ENCODE results near the gene APBA2. TPM values are rescaled to one million over a fixed set of nuclear protein-coding genes. Genes with fewer than 3 reads are reported as not detected.

The APBA2 gene
- total and polyA plus RNA-seq, 11 donors: 0.16 to 1.3 (median 0.40) TPM; not detected in 2

- Histone ChIP-seq H3K27ac (no peak overlapping the region), H3K9me3 (no peaks in the 10 kb centered on the region), H3K27me3 (peaks cover 0 to 29% (median 9%) of the 10 kb centered on the region in 9 donors), H3K4me3 (no peak overlapping the region), H3K4me1 (peaks cover 0 to under 1% (median 0%) of the 10 kb centered on the region in 12 donors), H3K36me3 (no peaks in the 10 kb centered on the region)
- WGBS, 4 donors: 88 to 94% (median 93%) methylated on average over 7 to 10 of the region's 10 CpGs
- no peak for DNase-seq
- ATAC-seq: no peak
- intact Hi-C loops (cut with DNase I): loop anchor here in 1 of 10 donors (10.0 kb wide), 1 partner anchor 225 kb away; the partner anchor contains the start of gene APBA2
- TF ChIP-seq CTCF (IDR thresholded peaks at IDR 0.05) (no peak), POLR2A (IDR thresholded peaks at IDR 0.05) (no peak)
These were observed 224.0 kb downstream of the APBA2 start for GRCh38 chr15:29109762-29110161.

DNA sequence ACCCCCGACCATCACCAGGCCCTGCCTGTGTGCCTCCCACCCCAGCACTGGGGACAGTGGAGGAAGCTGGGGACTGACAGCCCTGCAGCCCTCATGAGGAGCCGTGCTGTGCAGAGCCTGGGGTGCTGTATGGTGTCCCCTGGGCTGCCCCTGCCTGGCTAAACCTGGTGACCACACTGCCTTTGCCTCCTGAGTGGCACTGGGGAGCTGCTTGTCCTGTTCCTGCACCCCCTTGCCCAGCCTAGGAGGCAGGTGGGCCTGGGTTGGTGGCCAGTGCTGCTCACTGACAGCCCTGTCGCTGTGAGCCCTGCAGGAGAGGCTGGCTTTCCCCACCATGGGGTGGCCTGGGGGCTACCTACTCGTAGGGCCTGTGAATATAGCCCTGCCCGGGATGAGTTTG is 224.4 kb downstream of the APBA2 start:
- Histone ChIP-seq H3K36me3 (no peaks in the 10 kb centered on the region), H3K4me1 (peaks cover 0 to 5% (median 0%) of the 10 kb centered on the region in 12 donors), H3K4me3 (no peak overlapping the region), H3K27me3 (peaks cover 0 to 33% (median 9%) of the 10 kb centered on the region in 9 donors), H3K9me3 (no peaks in the 10 kb centered on the region), H3K27ac (no peak overlapping the region)
- WGBS, 4 donors: 78 to 90% (median 82%) methylated on average over 3 to 5 of the region's 5 CpGs
- no peak for ATAC-seq
- TF ChIP-seq CTCF (IDR thresholded peaks at IDR 0.05) (no peak), POLR2A (IDR thresholded peaks at IDR 0.05) (no peak)
- intact Hi-C loops (cut with DNase I): no loop called here
- DNase-seq: no peak

DNA sequence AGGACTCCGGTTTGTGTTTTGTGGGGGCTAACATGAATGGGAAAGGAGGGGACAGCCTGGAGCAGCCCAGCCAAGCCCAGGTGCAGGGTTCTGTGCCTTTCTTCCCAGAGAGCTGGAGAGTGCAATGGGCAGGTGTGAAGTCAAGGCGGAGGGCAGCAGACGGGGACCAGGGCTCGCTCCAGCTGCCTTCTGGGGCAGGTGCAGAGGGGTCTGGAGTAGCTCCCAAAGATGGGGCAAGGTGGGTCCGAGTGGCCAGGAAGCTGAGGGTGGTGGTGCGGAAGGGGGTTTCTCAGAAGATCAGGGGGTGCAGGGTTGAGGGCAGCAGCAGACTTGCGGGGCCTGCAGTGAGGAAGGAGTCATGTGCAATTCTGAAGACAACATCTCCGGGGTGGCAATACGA is 225.0 kb downstream of the APBA2 start:
- WGBS, 4 donors: 83 to 90% (median 89%) methylated on average over 9 of the region's 9 CpGs
- H3K4me3 ChIP-seq: no peak overlapping the region
- no peak overlapping the region for H3K27ac ChIP-seq
- H3K9me3 ChIP-seq: no peaks in the 10 kb centered on the region
- H3K36me3 ChIP-seq: no peaks in the 10 kb centered on the region
- TF ChIP-seq POLR2A (IDR thresholded peaks at IDR 0.05) (no peak), CTCF (IDR thresholded peaks at IDR 0.05) (no peak)
- no peak for ATAC-seq
- DNase-seq: no peak
- peaks cover 0 to 11% (median 0%) of the 10 kb centered on the region in 12 donors for H3K4me1 ChIP-seq
- intact Hi-C loops (cut with DNase I): no loop called here
- peaks cover 0 to 38% (median 9%) of the 10 kb centered on the region in 9 donors for H3K27me3 ChIP-seq

DNA sequence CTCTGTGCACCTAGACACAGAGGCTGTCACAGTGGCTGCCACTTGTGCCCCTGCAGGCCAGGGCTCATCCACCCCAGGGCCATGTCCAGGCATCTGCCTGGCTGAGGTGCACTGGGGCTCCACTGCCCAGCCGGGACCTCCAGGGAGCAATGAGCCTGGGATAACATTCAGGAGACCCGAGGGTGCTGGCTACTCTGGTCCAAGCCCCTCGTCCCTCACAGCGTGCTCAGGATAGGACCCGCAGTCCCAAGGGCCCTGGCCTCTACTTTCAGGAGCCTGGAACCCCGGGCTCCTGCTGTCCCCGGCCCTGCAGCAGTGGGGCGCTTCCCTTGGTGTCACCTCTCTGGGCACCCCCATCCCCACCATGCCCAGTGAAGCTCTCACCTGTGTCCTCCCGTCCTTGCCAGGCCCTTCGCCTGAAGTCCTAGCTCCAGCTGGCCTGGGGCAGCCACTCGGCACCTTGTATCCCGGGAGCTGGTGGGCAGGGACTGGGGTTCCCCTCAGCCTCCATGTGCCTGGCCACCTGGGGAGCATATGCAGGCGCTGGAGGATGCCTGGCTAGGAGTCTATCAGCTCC is 226.0 kb downstream of the APBA2 start:
- H3K36me3 ChIP-seq: no peaks in the 10 kb centered on the region
- ATAC-seq (no peak), DNase-seq (no peak)
- intact Hi-C loops (cut with DNase I): no loop called here
- H3K27me3 ChIP-seq: peaks cover 0 to 42% (median 9%) of the 10 kb centered on the region in 9 donors
- no peaks in the 10 kb centered on the region for H3K9me3 ChIP-seq
- peaks cover 0 to 12% (median 0%) of the 10 kb centered on the region in 12 donors for H3K4me1 ChIP-seq
- WGBS, 4 donors: 86 to 92% (median 86%) methylated on average over 10 to 13 of the region's 13 CpGs
- no peak overlapping the region for H3K4me3 ChIP-seq
- no peak overlapping the region for H3K27ac ChIP-seq
- TF ChIP-seq CTCF (IDR thresholded peaks at IDR 0.05) (no peak), POLR2A (IDR thresholded peaks at IDR 0.05) (no peak)

Data from heart left ventricle (tissue), 16 donors.